B cell (primary cell): ENCODE measurements around the gene LDLRAD3. TPM values are rescaled to one million over a fixed set of nuclear protein-coding genes. Genes with fewer than 3 reads are reported as not detected.

Experiments
- ATAC-seq: fragments of 200-7000 bp; cut with Tn5 transposase; one replicate; pipeline ENCODE4 v1.10.0; 2021; ENCODE audit warnings: low read depth, mild to moderate bottlenecking, moderate number of reproducible peaks, moderate library complexity
- CTCF ChIA-PET: fragments of 350-600 bp; sonication (Branson Sonifier 250); formaldehyde crosslinking; loops from one replicate; lab custom pipeline; 2021; ENCODE audit warnings: antibody characterized with exemption, inconsistent platforms; lab: Charles Lee
- POLR2A ChIA-PET: fragments of 350-600 bp; sonication (Branson Sonifier 250); formaldehyde crosslinking; loops from one replicate; lab custom pipeline; 2021; ENCODE audit warnings: antibody characterized with exemption; lab: Charles Lee
- DNase-seq: peaks from one replicate; pipeline ENCODE4 v3.0.0; 2013
- H2AFZ ChIP-seq: 2 replicates; pipeline ENCODE4 v1.6.1; 2012; ENCODE audit warnings: mild to moderate bottlenecking, low read depth, low read length; ENCODE audit not compliant: insufficient read depth, poor library complexity, severe bottlenecking
- H3K27ac ChIP-seq, 2 donors: 1 replicate in 1 of 2; 2 replicates in 1 of 2; pipeline ENCODE4 v1.5.1; 2012 to 2013; ENCODE audit warnings: low read length in 2 of 2, mild to moderate bottlenecking in 2 of 2, moderate library complexity in 1 of 2
- H3K27me3 ChIP-seq, 4 experiments: fragments of 200-600 bp in 1 of 4; sonication (generic) in 1 of 4; replicated peaks in 1 of 4; 1 replicate in 2 of 4; 2 replicates in 2 of 4; pipeline versions ENCODE4 v1.6.1 to v1.7.0; 2013 to 2016; ENCODE audit warnings: low read length in 3 of 4, mild to moderate bottlenecking in 2 of 4, mixed read lengths in 1 of 4, moderate library complexity in 1 of 4; ENCODE audit not compliant: insufficient read depth in 4 of 4, control insufficient read depth in 3 of 4; ENCODE audit errors: control extremely low read depth in 1 of 4
- H3K36me3 ChIP-seq, 2 experiments: replicated peaks in 1 of 2; 1 replicate in 1 of 2; 2 replicates in 1 of 2; pipeline versions ENCODE4 v1.6.1 to v1.7.1; 2013; ENCODE audit warnings: low read length in 1 of 2; ENCODE audit not compliant: insufficient read depth in 2 of 2, control insufficient read depth in 1 of 2; ENCODE audit errors: control extremely low read depth in 1 of 2, extremely low read depth in 1 of 2
- H3K4me1 ChIP-seq, 2 donors: fragments of 200-600 bp in 1 of 2; sonication (generic) in 1 of 2; 1 replicate in 1 of 2; 2 replicates in 1 of 2; pipeline versions ENCODE4 v1.5.1 to v1.6.1; 2013 to 2017; ENCODE audit warnings: low read length in 2 of 2; ENCODE audit not compliant: control insufficient read depth in 2 of 2, insufficient read depth in 2 of 2
- H3K4me2 ChIP-seq: replicated peaks from 2 replicates; pipeline ENCODE3; 2012; ENCODE audit warnings: mild to moderate bottlenecking, low read depth, low read length; ENCODE audit not compliant: poor library complexity, severe bottlenecking
- H3K4me3 ChIP-seq, 5 experiments: fragments of 200-600 bp in 1 of 5; sonication (generic) in 1 of 5; 1 replicate in 3 of 5; 2 replicates in 2 of 5; pipeline versions ENCODE4 v1.5.1 to v1.7.0; 2011 to 2016; ENCODE audit warnings: low read length in 4 of 5, mild to moderate bottlenecking in 4 of 5, low read depth in 2 of 5, control low read depth in 1 of 5, moderate library complexity in 1 of 5; ENCODE audit not compliant: insufficient read depth in 1 of 5; ENCODE audit errors: control extremely low read depth in 1 of 5, extremely low read depth in 1 of 5
- H3K79me2 ChIP-seq: fragments of 200-600 bp; sonication (generic); one replicate; pipeline ENCODE4 v1.6.0; 2016; ENCODE audit warnings: low read length; ENCODE audit not compliant: control insufficient read depth, insufficient read depth
- H3K9ac ChIP-seq: fragments of 200-600 bp; sonication (generic); 2 replicates; pipeline ENCODE4 v1.6.1; 2017; ENCODE audit warnings: mild to moderate bottlenecking, low read length, moderate library complexity
- H3K9me3 ChIP-seq, 3 donors: one replicate each; pipeline versions ENCODE4 v1.6.1 to v1.7.1; 2013; ENCODE audit warnings: low read length in 2 of 3; ENCODE audit not compliant: control insufficient read depth in 2 of 3, insufficient read depth in 1 of 3; ENCODE audit errors: control extremely low read depth in 1 of 3
- H4K20me1 ChIP-seq: 2 replicates; pipeline ENCODE4 v1.6.0; 2012; ENCODE audit warnings: mild to moderate bottlenecking, low read length; ENCODE audit not compliant: insufficient read depth, control insufficient read depth, poor library complexity, severe bottlenecking
- H3K27ac Mint-ChIP-seq: one replicate; pipeline ENCODE4 v1.8.0; 2021; ENCODE audit warnings: mixed read lengths
- H3K27me3 Mint-ChIP-seq: one replicate; pipeline ENCODE4 v1.8.0; 2021; ENCODE audit warnings: mixed read lengths
- H3K4me1 Mint-ChIP-seq: one replicate; pipeline ENCODE4 v1.8.0; 2021; ENCODE audit warnings: mixed read lengths
- H3K4me3 Mint-ChIP-seq: one replicate; pipeline ENCODE4 v1.8.0; 2021; ENCODE audit warnings: mixed read lengths
- H3K9me3 Mint-ChIP-seq: one replicate; pipeline ENCODE4 v1.8.0; 2022; ENCODE audit warnings: mixed read lengths; ENCODE audit not compliant: insufficient read depth
- CTCF ChIP-seq: fragments of 200-600 bp; IDR thresholded peaks from one replicate; pipeline ENCODE4 v1.8.0; 2022; ENCODE audit warnings: antibody characterized with exemption, mild to moderate bottlenecking
- EZH2 ChIP-seq: IDR thresholded peaks from 2 replicates; pipeline ENCODE4 v1.6.1; 2012; ENCODE audit warnings: borderline replicate concordance, low read depth, mild to moderate bottlenecking, moderate library complexity, low read length; ENCODE audit not compliant: insufficient read depth, poor library complexity, severe bottlenecking
- WGBS: methylation state at CpG from one replicate; pipeline ENCODE4 v1.1.5; 2013; ENCODE audit warnings: missing lambda C conversion rate; ENCODE audit not compliant: insufficient coverage; 5-methylcytosine and 5-hydroxymethylcytosine counted together
- intact Hi-C: fragments of 100-400 bp; cut with micrococcal nuclease; formaldehyde crosslinking; loops from one replicate; pipeline ENCODE4 v1.10.0; 2022
- polyA plus RNA-seq: library from polyadenylated mRNA; depleted of rRNA; stranded (reverse); fragments of >200 nt; gene quantifications from 2 replicates; pipeline ENCODE4 v1.2.3, GENCODE V29; 2012
- total RNA-seq, 2 donors: library from RNA; stranded (reverse); fragments of 120-200 nt in 1 of 2; gene quantifications; 1 replicate in 1 of 2; 2 replicates in 1 of 2; pipeline versions ENCODE4 v1.2.3 to v1.2.4, GENCODE V29; 2013 to 2022

The LDLRAD3 gene
- total and polyA plus RNA-seq, 2 donors (not counting 1 experiment from before 2014, with no cell fraction given) = 0.01 TPM; not detected in 1

DNA sequence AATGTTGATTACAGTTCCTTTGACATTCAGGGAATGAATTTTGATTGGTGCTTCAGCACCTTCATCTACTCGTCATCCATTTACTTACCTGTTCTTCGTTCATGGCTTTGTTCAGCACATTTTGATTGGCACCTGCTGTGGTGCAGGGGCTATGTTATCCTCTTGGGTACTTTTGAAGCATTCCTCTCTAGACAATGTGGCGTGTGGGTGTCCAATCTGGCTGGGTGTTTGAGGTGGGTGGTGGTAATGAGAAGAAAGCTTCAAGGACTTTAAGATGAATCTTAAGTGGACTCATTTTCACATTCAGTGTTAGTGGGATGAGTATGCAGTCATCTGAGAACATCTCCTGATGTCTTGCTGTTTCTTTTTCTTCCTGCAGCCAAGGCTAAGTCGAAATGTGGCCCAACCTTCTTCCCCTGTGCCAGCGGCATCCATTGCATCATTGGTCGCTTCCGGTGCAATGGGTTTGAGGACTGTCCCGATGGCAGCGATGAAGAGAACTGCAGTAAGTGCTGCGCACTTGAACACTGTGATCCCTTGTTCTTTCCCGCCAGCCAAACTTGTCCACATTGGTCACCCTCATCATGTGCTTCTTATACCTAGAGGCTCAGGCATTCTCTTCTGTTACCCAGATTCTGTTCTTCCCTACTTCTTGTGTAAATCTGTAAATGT lies 137.5 kb downstream of the LDLRAD3 start:
- Histone ChIP-seq H3K79me2 (no peaks in the 10 kb centered on the region), H3K36me3 (no peaks in the 10 kb centered on the region), H3K9me3 (peaks cover 0 to 19% (median 0%) of the 10 kb centered on the region in 3 donors), H3K4me2 (no peak overlapping the region), H4K20me1 (no peaks in the 10 kb centered on the region), H2AFZ (no peak overlapping the region), H3K9ac (no peak overlapping the region), H3K27me3 (no peaks in the 10 kb centered on the region), H3K4me3 (no peak overlapping the region), H3K27ac (no peak overlapping the region), H3K4me1 (no peaks in the 10 kb centered on the region)
- intact Hi-C loops = no loop called here
- DNase-seq (no peak), ATAC-seq (no peak)
- no peak overlapping the region for H3K4me3 Mint-ChIP-seq
- POLR2A ChIA-PET = no interaction called here
- H3K27ac Mint-ChIP-seq = no peak overlapping the region
- CTCF ChIA-PET = no interaction called here
- H3K27me3 Mint-ChIP-seq = peaks cover 9% of the 10 kb centered on the region
- H3K4me1 Mint-ChIP-seq = no peaks in the 10 kb centered on the region
- WGBS = 91% methylated on average over 9 of the region's 11 CpGs
- TF ChIP-seq EZH2 = no peak
- TF ChIP-seq CTCF = no peak
- peaks cover 4% of the 10 kb centered on the region for H3K9me3 Mint-ChIP-seq

GRCh38 chr11:36086366-36086765 lies 142.5 kb downstream of the LDLRAD3 start:
- Histone ChIP-seq H3K4me1 (no peaks in the 10 kb centered on the region), H3K9ac (no peak overlapping the region), H3K36me3 (no peaks in the 10 kb centered on the region), H3K27me3 (peaks cover 0 to 10% (median 0%) of the 10 kb centered on the region in 4 experiments), H4K20me1 (no peaks in the 10 kb centered on the region), H3K4me2 (no peak overlapping the region), H3K9me3 (peaks cover 0 to 4% (median 0%) of the 10 kb centered on the region in 3 donors), H3K79me2 (no peaks in the 10 kb centered on the region), H3K27ac (no peak overlapping the region), H3K4me3 (no peak overlapping the region), H2AFZ (no peak overlapping the region)
- DNase-seq (no peak), ATAC-seq (no peak)
- Mint-ChIP-seq H3K4me1 (no peaks in the 10 kb centered on the region), H3K27ac (no peak overlapping the region), H3K4me3 (no peak overlapping the region), H3K9me3 (peaks cover 4% of the 10 kb centered on the region), H3K27me3 (peaks cover 17% of the 10 kb centered on the region)
- TF ChIP-seq EZH2 (no peak), CTCF (no peak)
- intact Hi-C loops = no loop called here
- POLR2A ChIA-PET = no interaction called here
- CTCF ChIA-PET = no interaction called here
- WGBS = 88% methylated on average over 4 of the region's 6 CpGs
